Measurements from ENCODE around the gene SMYD3. TPM values are rescaled to one million over a fixed set of nuclear protein-coding genes. Genes with fewer than 3 reads are reported as not detected.

SMYD3 gene
- total and polyA plus RNA-seq, 10 of the 15 experiments (the other 5 are each of a cell fraction or from before 2014, with no cell fraction given): 18.3 to 54.0 (median 24.8) TPM

DNA sequence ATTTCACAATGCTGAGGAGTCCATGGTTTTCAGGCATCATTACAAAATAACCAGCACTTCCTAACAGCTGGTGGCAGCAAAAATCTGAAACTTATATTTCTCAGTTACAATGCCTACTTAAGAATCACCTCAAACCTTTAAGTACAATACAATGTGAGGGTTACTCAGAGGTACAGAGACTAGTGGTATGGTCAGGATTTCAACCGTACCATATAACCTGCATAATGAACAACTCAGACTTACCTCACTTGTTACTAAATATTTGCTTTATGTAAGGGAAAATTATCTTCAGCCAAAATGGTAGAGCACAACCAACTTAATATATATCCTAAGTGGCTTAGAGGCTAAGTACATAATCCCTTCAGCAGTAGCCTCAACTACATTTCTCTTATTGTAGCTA is 344.5 kb downstream of the SMYD3 start (continued):
- TF ChIP-seq, protein P1, sequence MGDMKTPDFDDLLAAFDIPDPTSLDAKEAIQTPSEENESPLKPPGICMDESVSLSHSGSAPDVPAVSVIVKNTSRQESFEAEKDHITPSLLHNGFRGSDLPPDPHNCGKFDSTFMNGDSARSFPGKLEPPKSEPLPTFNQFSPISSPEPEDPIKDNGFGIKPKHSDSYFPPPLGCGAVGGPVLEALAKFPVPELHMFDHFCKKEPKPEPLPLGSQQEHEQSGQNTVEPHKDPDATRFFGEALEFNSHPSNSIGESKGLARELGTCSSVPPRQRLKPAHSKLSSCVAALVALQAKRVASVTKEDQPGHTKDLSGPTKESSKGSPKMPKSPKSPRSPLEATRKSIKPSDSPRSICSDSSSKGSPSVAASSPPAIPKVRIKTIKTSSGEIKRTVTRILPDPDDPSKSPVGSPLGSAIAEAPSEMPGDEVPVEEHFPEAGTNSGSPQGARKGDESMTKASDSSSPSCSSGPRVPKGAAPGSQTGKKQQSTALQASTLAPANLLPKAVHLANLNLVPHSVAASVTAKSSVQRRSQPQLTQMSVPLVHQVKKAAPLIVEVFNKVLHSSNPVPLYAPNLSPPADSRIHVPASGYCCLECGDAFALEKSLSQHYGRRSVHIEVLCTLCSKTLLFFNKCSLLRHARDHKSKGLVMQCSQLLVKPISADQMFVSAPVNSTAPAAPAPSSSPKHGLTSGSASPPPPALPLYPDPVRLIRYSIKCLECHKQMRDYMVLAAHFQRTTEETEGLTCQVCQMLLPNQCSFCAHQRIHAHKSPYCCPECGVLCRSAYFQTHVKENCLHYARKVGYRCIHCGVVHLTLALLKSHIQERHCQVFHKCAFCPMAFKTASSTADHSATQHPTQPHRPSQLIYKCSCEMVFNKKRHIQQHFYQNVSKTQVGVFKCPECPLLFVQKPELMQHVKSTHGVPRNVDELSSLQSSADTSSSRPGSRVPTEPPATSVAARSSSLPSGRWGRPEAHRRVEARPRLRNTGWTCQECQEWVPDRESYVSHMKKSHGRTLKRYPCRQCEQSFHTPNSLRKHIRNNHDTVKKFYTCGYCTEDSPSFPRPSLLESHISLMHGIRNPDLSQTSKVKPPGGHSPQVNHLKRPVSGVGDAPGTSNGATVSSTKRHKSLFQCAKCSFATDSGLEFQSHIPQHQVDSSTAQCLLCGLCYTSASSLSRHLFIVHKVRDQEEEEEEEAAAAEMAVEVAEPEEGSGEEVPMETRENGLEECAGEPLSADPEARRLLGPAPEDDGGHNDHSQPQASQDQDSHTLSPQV (IDR thresholded peaks at IDR 0.05): no peak
- TF ChIP-seq, protein P2, sequence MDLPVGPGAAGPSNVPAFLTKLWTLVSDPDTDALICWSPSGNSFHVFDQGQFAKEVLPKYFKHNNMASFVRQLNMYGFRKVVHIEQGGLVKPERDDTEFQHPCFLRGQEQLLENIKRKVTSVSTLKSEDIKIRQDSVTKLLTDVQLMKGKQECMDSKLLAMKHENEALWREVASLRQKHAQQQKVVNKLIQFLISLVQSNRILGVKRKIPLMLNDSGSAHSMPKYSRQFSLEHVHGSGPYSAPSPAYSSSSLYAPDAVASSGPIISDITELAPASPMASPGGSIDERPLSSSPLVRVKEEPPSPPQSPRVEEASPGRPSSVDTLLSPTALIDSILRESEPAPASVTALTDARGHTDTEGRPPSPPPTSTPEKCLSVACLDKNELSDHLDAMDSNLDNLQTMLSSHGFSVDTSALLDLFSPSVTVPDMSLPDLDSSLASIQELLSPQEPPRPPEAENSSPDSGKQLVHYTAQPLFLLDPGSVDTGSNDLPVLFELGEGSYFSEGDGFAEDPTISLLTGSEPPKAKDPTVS (IDR thresholded peaks at IDR 0.05; ENCODE audit: low read depth, low read length): no peak
- TF ChIP-seq MEF2B (IDR thresholded peaks at IDR 0.05; ENCODE audit: partially characterized antibody, poor library complexity, severe bottlenecking) (no peak), PML (IDR thresholded peaks at IDR 0.05; ENCODE audit: low read length) (no peak)

DNA sequence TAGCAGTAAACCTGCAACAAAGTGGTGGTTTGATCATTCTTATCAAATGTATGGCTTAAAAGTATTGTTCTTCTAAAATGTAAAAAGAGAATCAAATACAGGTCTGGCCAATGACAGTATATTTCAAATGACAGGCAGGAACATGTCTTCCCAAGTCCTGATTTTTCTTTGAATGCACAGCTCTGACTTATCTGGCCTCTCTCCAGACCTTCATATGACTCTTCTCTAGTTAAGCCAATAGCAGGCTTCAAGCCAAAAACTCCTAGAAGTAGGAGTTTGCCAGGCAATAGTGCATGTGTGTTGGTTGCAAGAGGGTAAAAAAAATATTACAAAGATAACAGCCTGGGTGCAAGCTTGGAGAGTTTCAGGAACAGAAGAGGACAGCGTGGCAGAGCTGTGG is 345.5 kb downstream of the SMYD3 start:
- WGBS (ENCODE audit: insufficient coverage, insufficient replicate concordance, low lambda C conversion rate, missing lambda C conversion rate): 96% methylated on average over 1 of the region's 1 CpG
- TF ChIP-seq ZZZ3 (IDR thresholded peaks at IDR 0.05; ENCODE audit: control insufficient read depth, insufficient read length, low read depth) (no peak), NR2C2 (IDR thresholded peaks at IDR 0.05; ENCODE audit: borderline replicate concordance, control insufficient read depth, insufficient read length, low read depth) (no peak), CHD4 (IDR thresholded peaks at IDR 0.05) (no peak), CHD2 (IDR thresholded peaks at IDR 0.05; ENCODE audit: borderline replicate concordance, low read depth, low read length) (no peak)
- TF ChIP-seq, protein P3, sequence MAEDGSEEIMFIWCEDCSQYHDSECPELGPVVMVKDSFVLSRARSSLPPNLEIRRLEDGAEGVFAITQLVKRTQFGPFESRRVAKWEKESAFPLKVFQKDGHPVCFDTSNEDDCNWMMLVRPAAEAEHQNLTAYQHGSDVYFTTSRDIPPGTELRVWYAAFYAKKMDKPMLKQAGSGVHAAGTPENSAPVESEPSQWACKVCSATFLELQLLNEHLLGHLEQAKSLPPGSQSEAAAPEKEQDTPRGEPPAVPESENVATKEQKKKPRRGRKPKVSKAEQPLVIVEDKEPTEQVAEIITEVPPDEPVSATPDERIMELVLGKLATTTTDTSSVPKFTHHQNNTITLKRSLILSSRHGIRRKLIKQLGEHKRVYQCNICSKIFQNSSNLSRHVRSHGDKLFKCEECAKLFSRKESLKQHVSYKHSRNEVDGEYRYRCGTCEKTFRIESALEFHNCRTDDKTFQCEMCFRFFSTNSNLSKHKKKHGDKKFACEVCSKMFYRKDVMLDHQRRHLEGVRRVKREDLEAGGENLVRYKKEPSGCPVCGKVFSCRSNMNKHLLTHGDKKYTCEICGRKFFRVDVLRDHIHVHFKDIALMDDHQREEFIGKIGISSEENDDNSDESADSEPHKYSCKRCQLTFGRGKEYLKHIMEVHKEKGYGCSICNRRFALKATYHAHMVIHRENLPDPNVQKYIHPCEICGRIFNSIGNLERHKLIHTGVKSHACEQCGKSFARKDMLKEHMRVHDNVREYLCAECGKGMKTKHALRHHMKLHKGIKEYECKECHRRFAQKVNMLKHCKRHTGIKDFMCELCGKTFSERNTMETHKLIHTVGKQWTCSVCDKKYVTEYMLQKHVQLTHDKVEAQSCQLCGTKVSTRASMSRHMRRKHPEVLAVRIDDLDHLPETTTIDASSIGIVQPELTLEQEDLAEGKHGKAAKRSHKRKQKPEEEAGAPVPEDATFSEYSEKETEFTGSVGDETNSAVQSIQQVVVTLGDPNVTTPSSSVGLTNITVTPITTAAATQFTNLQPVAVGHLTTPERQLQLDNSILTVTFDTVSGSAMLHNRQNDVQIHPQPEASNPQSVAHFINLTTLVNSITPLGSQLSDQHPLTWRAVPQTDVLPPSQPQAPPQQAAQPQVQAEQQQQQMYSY (CRISPR knock-in tag; IDR thresholded peaks at IDR 0.05): no peak
- TF ChIP-seq, protein P4, sequence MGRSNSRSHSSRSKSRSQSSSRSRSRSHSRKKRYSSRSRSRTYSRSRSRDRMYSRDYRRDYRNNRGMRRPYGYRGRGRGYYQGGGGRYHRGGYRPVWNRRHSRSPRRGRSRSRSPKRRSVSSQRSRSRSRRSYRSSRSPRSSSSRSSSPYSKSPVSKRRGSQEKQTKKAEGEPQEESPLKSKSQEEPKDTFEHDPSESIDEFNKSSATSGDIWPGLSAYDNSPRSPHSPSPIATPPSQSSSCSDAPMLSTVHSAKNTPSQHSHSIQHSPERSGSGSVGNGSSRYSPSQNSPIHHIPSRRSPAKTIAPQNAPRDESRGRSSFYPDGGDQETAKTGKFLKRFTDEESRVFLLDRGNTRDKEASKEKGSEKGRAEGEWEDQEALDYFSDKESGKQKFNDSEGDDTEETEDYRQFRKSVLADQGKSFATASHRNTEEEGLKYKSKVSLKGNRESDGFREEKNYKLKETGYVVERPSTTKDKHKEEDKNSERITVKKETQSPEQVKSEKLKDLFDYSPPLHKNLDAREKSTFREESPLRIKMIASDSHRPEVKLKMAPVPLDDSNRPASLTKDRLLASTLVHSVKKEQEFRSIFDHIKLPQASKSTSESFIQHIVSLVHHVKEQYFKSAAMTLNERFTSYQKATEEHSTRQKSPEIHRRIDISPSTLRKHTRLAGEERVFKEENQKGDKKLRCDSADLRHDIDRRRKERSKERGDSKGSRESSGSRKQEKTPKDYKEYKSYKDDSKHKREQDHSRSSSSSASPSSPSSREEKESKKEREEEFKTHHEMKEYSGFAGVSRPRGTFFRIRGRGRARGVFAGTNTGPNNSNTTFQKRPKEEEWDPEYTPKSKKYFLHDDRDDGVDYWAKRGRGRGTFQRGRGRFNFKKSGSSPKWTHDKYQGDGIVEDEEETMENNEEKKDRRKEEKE (IDR thresholded peaks at IDR 0.05): no peak

More for the DNA sequence above, 345.5 kb downstream of the SMYD3 start:
- no peak for FAIRE-seq
- no peak overlapping the region for H3K4me2 ChIP-seq (ENCODE audit: control insufficient read depth, insufficient read depth)
- no peak for DNase-seq (ENCODE audit: low read depth, low spot score)
- in situ Hi-C loops (cut with MboI): no loop called here
- H2AFZ ChIP-seq (ENCODE audit: control insufficient read depth, low read depth, low read length): no peak overlapping the region
- no peaks in the 10 kb centered on the region for H3K27me3 ChIP-seq (replicated peaks in 1 of 2; ENCODE audit: control insufficient read depth in 2 of 2, insufficient read depth in 2 of 2, low read length in 1 of 2)
- intact Hi-C loops (cut with micrococcal nuclease; ENCODE audit: unreplicated experiment): no loop called here
- H3K4me1 ChIP-seq (ENCODE audit: control insufficient read depth, insufficient read depth, low read length): no peaks in the 10 kb centered on the region
- ChIA-PET SMC1A (ENCODE audit: uncharacterized antibody, unreplicated experiment) (interaction anchor here (0.7 kb wide), 1 partner anchor 11 kb away, joined by 3 read pairs; no protein-coding TSS in a partner anchor), POLR2A (interaction anchor here (1.0 kb wide), 1 partner anchor 16 kb away, joined by 3 read pairs; no protein-coding TSS in a partner anchor), CTCF (interaction anchor here (0.7 to 1.8 kb wide), 2 partner anchors 17 to 150 kb away, joined by 3 to 4 read pairs; no protein-coding TSS in a partner anchor), RAD21 (ENCODE audit: unreplicated experiment) (no interaction called here)
- H3K79me2 ChIP-seq (ENCODE audit: control insufficient read depth, insufficient read depth, low read length): no peaks in the 10 kb centered on the region
- no peak for ATAC-seq
- H3K9me3 ChIP-seq (replicated peaks; ENCODE audit: control insufficient read depth, insufficient read depth, low read length): no peaks in the 10 kb centered on the region
- H3K4me3 ChIP-seq: no peak overlapping the region
- H4K20me1 ChIP-seq (ENCODE audit: control insufficient read depth, insufficient read depth): no peaks in the 10 kb centered on the region
- no peaks in the 10 kb centered on the region for H3K36me3 ChIP-seq (ENCODE audit: control insufficient read depth in 2 of 2, insufficient read depth in 2 of 2, low read length in 1 of 2)
- no peak overlapping the region for H3K27ac ChIP-seq (ENCODE audit: control insufficient read depth, insufficient read depth)
- no peak overlapping the region for H3K9ac ChIP-seq (ENCODE audit: control insufficient read depth, insufficient read depth, low read length)
- no TSS peak for BruUV-seq (replicated peaks)
